HPDE6-E6E7 (cell line): ENCODE results near the gene C4orf50.

Experiments
- DNase-seq: peaks from one replicate; pipeline ENCODE4 v3.0.0; 2011; ENCODE audit warnings: missing footprints; ENCODE audit errors: extremely low spot score

Gene C4orf50

GRCh38 chr4:6043843-6044242 is 25.6 kb upstream of the C4orf50 start:
- no peak for DNase-seq

- no peak for DNase-seq
Observed at GRCh38 chr4:6043188-6043587, 25.0 kb upstream of the C4orf50 start.

DNA sequence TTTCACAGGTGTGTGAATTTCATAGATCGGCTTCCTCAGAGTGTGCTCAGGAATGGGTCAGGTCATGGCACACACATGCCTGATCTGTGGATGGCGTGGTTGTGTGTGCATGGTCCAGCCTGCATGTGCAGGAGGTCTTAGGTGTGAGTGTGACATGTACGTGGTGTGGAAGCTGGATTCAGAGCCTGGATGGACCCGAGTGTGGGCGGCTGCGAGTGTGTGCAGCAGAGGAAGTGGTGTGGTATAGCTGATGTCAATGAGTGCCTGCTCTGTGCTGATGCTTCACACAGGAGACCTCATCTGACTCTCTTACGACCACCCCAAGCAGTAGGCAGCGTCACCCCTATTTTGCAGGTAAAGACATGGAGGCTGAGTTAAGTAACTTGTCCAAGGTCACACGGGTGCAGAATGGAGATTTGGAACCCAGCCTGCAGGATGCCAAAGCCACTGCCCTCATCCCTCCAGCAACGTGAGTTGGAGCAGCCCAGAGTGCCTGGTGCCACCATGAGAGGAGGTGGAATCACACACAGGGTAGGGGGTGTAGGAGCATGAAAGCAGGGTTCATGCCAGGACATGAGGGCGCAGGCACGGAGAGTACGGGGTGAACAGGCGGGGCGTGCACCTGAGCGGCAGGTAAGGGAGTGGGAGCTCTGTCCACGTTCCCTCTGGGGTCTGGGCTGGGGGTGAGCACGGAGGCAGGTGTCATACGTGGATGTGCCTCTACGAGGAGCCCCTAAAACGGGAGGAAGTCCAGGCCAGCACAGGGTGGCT is 24.2 kb upstream of the C4orf50 start:
- DNase-seq = no peak

- DNase-seq = no peak
Observed at GRCh38 chr4:6041800-6042199, 23.6 kb upstream of the C4orf50 start.

GRCh38 chr4:6038711-6039110 is 20.5 kb upstream of the C4orf50 start:
- DNase-seq = no peak

DNA sequence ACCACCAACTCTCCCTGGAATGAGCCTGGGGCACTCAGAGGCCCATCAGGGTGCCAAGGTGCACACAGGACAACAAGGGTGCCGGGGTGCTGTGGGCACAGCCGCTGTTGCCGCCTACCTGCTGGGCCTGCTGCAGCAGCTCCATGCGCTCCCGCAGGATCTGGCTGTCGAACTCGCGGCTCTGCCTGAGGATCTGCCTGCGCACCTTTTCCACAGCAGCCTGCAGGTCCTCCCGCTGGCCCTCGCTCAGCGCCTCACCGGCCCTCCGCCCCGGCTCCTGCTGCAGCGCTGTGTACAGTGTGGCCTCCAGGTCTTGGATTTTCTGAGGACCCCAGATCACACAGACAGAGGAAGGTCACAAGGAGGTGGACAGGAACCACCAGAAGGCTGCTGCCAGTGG is 17.6 kb upstream of the C4orf50 start:
- DNase-seq = no peak

GRCh38 chr4:6033381-6033780 is 15.2 kb upstream of the C4orf50 start:
- DNase-seq = no peak

- DNase-seq = no peak
Observed at GRCh38 chr4:6032249-6033244, 14.3 kb upstream of the C4orf50 start.

DNA sequence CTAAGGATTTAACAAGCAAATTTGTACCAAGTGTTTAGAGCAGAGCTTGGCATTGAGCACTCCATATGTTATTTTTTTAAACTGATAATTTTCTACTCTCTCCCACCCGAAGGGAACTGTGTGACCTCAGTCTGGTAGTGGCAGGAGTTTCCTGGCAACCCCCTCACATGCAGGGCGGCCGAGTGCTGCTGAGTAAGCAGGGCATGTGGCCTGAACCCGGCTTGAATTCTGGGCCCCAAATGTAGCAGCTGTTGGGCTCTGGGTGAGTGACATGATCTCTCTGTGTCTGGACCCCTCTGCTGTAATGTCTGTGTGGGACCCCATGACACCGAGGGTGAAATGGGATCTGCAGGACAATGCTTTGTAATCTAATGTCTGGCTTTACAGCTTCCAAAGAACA is 13.6 kb upstream of the C4orf50 start:
- DNase-seq = no peak

DNA sequence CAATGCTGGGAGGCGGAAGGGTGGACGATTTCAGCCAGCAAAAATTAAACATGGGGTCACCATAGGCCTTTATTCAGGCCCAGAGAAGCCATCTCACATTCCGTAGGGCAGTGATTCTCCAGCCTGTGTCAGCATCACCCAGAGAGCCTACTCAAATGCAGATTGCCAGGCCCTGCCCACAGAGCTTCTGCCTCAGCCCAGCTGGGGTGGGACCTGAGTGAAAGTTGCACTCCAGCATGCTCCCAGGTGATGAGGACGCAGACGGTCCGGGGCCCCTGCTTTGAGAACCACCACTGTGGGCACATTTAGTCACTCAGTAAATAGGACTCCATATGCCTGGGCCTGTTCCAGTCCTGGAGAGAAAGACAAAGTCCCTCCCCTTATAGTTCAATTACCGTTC is 12.4 kb upstream of the C4orf50 start:
- no peak for DNase-seq

DNA sequence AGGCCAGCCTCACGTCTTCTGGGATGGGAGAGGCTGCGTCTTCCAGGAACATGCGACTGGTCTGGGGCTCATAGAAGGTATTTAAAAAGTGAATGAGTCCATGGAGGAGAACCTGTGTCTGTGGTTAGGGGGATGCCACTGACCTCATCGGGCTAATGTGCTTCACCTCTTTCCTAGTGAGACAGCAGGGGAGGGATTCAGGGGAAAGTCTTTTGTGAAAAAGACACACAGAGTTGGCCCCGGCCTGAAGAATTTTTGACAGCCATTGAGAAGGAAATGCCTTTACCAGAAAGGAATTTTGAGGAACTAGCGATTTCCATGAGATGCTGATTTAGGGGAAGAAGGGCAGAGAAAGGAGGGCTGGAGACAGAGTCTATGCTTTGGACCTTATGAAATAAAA is 11.0 kb upstream of the C4orf50 start:
- no peak for DNase-seq

- DNase-seq = no peak
Observed at GRCh38 chr4:6028168-6028567, 9.9 kb upstream of the C4orf50 start.

DNA sequence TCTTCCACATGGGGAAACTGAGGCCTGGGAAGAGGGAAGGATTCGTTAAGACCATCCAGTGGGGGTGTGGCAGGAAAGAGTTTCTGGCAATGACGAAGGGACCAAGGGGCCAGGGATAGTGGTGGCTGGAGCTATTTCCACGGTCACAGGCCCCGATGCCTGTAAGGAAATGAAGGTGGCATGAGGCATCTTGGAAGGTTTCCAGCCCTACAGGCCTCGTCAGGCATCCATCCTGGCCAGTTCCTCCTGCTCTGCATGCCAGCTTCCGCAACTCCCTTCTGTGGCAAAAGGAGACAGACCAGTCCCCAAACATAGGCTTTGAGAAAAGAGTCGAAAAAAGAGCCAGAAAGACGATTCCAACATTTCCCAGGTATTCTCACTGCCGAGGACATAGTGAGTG is 9.2 kb upstream of the C4orf50 start:
- DNase-seq = no peak

DNA sequence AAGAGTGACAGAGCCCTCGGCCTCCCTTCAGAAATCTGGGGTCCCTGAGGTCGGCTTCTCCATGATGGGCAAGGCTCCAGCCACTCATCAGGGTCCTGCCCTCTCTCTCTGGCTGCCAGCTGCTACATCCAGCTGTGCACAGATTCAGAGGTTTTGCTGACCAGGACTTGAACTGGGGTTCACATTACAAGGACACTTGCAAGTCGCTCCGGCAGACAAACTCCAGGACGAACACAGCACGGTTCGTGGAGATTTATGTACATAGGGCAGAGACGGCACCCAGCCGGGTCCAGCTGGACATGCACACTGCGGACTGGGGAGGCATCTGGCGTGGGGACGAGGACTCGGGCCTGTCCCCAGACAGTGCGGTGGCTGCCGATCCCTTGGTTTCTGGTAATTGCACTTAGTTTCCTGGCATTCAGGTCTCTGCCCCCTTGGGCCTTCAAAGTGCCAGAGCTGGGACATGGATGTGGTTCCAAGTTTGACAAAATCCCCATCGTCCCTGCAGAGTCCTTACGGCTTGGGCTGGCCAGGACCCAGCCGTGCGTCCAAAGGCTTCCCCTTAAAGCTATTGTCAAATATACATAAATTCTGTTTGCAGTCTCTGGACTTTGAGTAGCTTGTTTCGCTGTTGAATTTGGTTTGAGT is 6.2 kb upstream of the C4orf50 start:
- DNase-seq = no peak

- no peak for DNase-seq
Observed at GRCh38 chr4:6023731-6024130, 5.5 kb upstream of the C4orf50 start.

DNA sequence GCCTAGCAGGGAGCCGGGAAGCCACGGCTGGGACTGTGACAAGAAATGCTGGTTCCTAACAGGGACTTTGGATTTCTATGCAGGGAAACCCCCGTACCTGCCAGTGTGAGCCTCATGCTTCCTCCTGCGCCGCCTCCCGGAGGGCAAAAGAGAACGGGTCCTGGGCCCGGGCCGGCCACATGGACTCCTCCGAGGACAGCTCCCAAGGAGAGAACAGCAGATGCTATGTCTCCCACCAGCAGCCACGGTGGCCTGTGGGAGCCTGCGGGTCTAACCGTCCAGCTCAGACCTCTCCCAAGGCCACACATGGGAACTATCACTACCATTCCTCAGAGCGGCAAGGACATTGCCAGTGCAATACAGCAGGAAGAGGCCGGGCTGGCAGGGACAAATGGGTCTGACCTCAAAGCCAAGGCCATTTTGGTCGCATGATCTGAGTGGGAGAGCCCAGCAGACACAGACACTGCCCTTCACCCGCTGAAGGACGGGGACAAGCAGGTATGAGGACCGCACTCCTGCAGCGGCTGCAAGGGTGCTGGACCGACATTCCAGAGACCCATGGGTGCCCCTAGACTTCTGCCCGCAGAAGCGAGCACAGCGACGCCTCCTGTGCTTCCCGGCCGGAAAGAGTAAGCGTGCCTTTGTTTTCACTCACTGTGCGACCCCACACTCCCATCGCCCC is 4.5 kb upstream of the C4orf50 start:
- no peak for DNase-seq

- DNase-seq = no peak
Observed at GRCh38 chr4:6021831-6022606, 3.8 kb upstream of the C4orf50 start.

- DNase-seq = no peak
Observed at GRCh38 chr4:6020613-6021012, 2.4 kb upstream of the C4orf50 start.

DNA sequence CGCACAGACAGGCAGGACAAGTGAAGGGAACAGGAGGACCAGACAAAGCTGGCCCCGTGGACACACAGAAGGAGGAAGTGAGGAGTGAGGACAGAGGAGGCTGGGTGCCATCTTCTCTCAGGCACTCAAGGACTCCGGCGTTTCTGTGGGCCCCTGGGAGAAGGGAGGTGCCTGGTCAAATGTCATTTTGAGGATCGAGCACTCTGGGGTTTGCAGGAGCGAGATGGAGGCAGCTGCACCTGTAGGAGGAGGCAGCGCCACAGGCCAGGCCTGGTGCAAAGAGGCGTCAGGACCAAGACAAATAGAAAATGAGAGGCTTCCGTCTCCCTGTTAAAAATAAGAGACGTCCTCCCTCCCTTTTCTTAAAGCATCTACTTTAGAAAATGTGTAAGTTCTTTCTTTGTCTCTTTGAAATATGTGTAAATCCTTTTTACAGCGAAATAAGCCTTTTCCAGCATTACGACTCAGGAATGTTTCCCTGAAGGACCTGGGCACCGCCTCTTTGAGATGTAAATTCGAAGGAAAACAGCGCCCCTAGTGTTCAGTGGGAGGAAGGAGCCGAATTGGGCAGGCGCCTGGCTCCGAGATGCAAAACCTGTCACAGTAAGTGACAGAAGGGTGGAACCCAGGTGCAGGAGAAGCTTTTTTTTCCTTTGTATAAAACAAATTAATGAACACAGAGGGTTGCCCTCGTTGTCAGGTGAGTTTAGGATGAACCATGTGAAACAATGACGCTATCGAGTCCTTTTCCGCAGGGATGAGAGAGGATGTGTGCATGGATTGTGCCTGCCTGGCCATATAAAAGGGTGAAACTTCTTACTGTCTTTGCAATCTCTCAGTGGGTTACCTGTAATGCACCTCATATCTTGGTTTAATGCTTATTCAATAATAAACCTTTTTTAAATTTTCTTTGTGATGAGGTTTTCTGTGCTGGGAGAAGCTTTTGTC is 1.4 kb upstream of the C4orf50 start:
- DNase-seq = no peak

GRCh38 chr4:6017800-6018199 is 431 bp downstream of the C4orf50 start:
- DNase-seq = no peak
